Femur (tissue), 1 donor: Measurements from ENCODE around the gene EMC9.

Experiments
- DNase-seq: peaks from one replicate; pipeline ENCODE4 v3.0.0-alpha.2; 2017

Gene EMC9

DNA sequence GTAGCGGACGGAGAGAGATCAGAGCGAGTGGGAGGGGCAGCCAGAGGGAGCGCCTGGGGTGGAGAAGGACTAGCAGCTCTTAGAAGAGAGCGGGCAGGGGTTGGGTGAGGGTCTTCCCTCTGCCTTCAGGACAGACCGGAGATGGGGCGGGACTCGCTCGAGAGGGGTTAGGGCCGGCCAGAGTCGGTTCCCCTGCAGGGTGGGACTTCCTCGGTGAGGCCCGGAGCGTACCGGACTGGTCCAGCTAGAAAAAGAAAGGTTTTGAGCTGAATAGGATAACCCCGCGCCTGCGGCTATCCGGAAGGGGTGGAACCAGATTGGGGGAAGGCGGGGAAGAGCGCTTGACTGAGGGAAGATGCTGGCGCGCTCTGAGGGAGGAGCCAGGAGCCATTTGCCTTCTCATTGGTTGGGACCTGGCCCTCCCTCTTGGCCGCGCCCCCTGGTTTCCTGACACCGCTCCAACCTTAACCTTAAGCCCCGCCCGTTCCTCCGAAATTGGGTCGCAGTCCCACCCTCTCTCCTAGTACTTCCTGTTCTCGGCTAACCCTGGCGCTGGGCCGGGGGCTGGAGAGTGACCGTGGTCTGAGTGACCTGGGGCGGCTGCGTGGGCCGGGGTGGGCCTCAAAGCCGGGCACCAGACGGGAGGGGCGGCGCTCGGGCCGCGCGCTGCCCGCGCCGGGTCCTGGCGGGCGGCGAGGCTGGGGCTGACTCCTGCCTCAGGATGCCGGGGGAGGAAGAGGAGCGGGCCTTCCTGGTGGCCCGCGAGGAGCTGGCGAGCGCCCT is 5.8 kb upstream of the EMC9 start, which contains the start of gene RNF31:
RNF31 (plus strand) TSS at position 521 of the 783 bp plus-strand sequence; CDS start at position 722, 201 bp downstream.
- peak; percentile 99 for DNase-seq

DNA sequence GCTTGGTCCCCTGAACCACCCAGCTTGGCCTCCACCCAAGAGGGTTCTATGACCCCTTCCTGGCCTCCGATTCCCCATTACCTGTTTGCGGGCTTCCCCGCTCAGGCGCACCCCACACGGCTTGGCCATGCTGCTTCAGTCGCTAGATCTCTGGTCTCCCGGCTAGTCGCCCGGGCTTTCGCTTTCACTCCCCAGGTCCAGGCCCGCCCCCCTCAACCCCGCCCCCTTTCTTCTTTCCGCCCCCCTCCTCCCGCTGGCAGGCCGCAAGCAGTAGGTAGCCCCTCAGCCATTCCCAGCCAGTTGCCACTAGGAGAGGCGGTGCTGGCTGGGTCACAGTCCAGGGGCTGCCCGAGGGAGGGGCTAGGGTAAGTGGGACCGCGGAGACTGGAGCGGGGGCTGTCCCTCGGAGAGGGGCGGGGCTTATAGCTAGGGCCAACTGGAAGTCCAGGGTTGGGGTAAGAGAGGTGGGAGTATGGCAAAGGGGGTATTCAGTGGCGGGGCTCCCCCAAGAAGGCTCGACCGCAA is 5.1 kb upstream of the EMC9 start, which contains the start of gene PSME2:
PSME2 (minus strand) TSS at position 158 of the 525 bp plus-strand sequence; CDS start at position 129, 29 bp downstream.
- DNase-seq, result peak; percentile 97

DNA sequence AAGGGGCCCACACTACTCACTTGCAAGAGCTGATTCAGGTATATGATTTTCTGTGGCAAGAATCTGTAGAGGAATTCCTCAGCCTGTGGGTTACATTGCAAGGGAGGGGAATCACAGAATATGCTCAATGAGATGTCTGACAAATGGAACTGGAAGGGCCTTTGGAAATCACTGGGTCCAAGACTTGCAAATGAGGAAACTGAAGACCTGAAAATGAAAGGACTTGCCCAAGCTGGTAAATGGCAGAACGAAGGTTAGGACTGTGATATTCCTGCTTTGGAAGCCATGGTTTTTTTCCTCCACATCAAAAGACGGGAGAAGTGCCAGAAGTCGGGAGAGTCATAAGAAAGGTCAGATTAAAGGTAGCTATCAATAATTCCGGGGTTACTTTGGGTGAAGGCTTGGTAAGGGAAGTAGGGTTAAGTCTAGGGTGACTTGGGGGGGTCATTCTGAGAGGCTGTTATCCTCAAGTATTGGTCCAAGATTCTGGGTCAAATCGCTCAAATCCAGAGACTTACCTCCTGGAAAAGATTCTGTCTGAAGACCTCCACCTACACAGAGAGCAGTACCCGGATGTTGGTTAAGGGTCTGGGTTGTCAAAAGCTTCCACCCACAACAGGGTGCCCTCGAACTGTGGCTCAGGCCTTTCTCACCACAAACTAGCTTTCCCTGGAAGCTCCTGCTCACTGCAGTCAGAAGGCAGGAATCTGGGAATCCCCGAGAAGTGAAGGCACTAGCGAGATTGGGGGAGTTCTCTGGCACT is 4.5 kb upstream of the EMC9 start:
- no peak for DNase-seq

DNA sequence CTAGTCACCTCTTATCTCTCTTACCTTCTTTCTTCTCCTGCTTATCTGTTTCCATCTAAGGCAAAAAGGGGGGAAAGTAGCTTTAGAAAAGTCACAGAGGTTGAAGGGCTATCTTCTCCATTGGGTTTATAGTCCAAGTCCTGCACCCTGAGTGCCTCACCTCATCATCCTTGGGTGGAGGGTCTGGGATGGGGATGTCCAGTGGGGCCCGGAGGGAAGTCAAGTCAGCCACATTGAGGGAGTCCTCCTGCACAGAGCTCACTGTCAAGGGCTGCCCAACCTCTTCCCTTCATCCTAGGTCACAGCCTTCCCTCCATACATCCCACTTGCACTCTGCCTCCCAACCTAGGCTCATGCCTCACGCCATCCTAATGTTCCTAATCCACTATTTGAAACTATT is 3.8 kb upstream of the EMC9 start:
- DNase-seq, result no peak

DNA sequence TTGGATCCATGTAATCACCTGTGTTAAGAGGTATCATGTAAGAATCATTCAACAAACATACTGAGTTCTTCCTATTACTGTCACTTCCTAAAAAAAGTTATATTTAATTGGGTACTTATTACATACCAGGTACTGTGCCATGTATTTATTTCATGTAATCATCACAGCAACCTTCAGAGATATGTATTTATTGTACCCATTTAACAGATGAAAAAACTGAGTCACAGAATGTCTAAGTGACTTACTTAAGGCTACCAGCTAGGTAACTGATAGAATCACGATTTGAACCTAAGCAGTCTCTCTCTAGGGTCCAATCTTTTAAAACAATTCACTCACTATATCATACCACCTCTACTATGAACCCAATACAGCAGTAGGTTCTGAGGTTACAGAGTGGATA is 3.1 kb upstream of the EMC9 start:
- no peak for DNase-seq

DNA sequence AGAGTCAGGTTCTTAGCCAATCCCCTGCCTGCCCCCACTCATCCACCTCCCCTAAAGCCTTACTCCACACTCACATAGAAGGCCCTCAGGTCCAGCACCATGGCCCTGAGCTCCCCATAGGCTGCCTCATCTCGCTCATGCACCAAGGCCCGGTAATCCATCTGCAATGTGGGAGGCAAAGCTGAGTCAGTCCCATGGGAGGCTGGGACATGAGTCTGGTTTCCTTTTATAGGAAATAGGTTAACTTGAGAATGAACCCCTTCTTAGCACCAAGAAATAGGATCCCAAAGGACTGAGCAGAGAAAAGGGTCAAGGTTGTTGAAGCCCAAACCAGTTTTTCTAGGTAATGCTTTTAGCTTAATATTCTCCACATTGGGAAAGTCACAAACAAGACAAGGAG is 2.1 kb upstream of the EMC9 start:
- DNase-seq, result no peak

DNA sequence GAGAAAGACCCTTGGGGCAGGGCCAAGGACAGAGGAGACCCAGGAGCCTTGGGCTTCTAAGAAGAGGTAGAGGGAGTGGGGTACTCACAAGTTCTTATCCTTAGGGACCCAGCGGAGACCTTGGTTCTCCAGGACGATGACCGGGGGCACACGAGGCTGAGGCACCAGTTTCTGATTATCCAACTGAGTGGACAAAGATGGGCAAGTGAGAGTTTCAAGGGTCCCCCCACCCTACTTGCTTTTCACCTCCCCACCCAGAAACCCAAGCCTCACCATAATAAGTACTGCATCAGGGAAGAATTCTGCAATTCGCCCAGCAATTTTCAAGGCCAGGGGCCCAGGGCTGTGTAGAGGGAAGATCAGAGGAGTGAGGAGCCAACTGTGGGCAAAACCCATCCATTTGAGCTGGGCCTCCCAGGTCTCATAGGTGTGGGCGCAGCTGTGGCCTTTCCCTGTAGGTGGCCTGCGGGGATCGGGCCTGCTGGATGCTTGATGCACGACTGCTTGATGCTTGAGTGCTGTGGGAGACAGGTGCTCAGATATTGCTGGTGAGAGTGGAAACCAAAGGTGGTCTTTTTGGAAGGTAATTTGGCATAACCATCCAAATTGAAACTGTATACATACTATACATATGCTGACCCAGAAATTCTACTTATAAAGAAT is 2.0 kb downstream of the EMC9 start:
- DNase-seq, result no peak

DNA sequence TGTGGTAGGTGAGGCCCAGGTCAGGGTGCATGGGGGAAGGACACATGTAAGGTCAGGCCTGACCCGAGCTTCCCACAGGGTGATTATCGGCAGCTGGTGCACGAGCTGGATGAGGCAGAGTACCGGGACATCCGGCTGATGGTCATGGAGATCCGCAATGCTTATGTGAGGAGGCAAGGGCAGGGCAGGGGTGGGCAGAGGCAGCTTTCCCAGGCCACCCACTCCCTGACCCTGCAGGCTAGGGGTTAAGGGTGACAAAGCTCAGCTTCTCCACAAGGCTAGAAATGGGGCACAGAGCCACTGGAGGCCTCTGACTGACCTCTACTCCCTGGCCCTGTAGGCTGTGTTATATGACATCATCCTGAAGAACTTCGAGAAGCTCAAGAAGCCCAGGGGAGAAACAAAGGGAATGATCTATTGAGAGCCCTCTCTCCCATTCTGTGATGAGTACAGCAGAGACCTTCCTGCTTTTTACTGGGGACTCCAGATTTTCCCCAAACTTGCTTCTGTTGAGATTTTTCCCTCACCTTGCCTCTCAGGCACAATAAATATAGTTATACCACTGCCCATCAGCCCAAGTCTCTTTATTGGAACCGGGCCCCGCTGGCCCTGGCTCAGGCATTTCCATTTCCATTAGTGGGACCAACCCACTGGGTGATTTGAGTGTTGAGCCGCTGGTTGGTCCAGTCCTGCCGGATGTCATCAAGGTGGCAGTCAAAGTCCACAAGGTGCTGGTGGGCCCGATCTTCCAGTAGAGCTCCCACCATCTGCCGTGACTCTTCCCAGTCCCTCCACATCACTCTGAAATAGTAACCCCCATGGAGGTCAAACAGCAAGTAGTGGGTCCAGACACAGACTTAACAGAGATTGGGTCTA is 2.8 kb downstream of the EMC9 start:
- no peak for DNase-seq

DNA sequence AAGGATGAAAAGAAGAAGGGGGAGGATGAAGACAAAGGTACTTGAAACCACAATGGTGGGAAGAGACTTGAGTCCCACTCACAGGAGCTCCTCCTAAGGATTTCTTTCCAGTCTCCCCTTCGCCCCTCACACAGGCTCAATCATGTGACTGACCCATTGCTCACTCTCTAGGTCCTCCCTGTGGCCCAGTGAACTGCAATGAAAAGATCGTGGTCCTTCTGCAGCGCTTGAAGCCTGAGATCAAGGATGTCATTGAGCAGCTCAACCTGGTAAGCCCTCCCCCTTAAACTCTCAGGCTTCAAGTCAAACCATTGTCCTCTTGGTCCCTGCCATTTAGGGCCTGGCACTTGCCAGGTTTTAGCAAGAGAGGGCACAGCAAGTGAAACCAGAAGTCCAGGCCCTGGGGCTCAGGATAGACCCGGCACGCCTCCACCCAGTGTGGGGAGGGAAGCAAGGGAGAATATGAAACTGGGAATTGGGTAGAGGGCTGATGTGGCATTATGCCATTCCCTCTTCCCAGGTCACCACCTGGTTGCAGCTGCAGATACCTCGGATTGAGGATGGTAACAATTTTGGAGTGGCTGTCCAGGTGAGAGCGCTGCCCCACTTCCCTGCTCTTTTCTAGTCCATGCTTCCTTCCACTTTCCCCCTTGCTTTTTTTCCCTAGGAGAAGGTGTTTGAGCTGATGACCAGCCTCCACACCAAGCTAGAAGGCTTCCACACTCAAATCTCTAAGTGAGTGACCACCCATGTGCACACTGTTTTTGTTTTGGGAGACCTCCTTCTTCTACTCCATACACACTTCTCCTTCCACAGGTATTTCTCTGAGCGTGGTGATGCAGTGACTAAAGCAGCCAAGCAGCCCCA is 3.6 kb downstream of the EMC9 start:
- no peak for DNase-seq

DNA sequence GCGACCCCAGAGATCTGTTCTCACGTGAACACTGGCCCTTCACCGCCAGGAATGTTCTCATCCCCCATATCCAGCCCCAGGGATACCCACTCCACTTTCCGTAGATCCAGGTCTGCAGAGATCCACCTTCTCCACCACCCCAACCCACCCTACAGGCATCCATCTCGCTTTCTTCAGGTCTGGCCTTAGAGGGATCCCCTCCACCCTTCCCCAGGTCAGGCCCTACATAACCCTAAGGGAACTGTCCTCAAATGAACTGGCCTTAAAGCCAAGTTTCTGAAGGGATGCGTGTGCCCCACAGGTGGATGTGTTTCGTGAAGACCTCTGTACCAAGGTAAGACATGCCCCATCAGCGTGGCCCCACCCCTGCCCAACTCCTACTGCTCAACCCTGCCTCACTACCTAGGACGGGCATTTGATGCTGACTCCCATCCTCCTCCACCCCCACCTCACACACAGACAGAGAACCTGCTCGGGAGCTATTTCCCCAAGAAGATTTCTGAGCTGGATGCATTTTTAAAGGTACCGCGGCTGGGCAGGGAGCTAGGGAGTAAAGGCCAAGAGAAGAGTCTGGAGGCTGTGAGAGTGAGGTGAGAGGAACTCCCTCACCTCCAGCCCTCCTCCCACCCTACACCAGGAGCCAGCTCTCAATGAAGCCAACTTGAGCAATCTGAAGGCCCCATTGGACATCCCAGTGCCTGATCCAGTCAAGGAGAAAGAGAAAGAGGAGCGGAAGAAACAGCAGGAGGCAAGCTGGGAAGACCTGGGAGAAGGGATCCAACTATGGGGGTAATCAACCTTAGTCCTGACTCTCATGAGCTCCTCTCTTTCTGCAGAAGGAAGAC is 4.5 kb downstream of the EMC9 start:
- no peak for DNase-seq

DNA sequence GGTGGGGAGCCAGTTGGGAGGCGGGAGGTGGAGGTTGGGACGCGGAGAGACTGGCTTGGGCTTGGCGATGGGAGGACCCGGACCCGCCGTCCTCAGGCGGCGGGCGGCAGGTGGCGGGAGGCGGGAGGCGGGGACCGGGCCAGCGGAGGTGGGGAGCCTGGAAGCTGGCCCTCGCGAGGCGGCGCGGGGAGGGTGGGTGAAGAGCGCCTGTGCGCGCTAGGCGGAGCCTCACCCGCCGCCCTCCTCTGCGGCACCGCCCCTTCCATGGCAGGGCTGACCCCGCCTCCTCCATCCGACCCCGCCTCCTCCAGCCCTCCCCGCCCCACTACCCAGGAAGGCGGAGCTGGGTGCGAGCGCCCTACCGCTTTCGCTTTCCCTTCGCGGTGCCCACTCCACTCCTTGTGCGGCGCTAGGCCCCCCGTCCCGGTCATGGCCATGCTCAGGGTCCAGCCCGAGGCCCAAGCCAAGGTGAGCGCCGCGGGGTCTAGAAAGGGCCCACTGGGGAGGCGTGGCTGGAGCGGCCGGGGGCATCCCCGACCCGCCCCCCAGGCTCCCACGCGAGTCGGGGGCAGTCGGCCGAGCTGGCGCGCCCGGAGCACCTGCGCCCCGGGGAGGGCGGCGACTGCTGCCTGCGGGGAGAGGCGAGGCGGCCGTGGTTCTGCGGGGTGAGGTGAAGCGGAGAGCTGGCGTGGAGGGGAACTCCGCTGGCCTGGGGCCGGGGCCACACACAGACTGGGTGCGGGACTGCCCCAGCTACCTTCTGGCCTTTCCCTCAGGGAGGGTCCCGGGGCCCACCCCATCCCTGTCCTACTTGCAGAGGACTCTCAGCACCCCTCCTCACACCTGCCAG is 5.3 kb downstream of the EMC9 start, which contains the start of gene PSME1:
PSME1 (plus strand) TSS at position 361 of the 850 bp plus-strand sequence; CDS start at position 430, 69 bp downstream.
- peak; percentile 95 for DNase-seq

DNA sequence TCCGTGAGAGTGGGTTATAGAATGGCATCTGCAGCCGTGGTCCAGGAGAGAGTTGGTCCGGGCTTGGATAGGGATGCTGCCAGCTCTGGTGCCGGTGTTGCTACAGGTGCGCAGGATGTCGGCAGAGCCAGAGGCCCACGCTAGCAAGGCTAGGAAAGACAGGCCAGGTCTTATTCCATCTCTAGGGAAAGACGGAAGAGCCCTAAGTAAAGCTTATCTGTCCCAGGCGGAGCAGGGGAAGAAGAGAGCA is 5.9 kb downstream of the EMC9 start:
- DNase-seq, result no peak

DNA sequence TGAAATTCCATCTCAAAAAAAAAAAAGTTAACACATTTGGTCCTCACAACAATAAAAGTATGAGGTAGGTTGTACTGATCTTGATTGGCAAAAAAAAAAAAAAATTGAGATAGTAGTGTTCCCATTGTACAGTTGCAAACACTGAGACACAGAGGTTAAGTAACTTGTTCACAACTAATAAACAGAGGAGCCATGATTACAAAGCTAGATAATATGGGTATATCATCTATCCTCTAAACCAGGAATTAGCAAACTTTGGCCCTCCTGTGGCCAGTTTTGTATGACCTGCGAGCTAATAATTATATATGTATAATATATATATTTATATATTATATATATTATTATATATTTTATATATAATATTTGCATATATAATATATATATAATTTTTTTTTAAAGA is 7.7 kb downstream of the EMC9 start:
- no peak for DNase-seq

DNA sequence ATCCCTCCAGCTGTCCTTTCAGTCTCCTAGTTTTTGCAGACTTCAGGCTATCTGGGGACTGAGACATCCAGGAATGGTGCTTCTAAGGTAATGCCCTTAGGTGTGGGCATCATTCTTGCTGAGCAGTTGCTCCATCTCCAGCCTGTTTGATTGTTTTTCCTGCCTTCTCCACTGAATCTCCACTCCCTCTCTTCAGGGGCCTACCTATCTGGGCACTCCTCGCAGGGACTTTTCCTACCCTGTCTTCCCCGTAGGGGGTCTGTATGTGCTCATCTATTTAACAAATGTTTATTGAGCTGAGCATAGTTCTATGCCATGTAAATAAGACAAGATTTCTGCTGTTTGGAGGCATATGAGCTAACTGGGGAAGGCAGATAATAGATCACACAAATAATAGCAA is 8.4 kb downstream of the EMC9 start:
- DNase-seq, result no peak

DNA sequence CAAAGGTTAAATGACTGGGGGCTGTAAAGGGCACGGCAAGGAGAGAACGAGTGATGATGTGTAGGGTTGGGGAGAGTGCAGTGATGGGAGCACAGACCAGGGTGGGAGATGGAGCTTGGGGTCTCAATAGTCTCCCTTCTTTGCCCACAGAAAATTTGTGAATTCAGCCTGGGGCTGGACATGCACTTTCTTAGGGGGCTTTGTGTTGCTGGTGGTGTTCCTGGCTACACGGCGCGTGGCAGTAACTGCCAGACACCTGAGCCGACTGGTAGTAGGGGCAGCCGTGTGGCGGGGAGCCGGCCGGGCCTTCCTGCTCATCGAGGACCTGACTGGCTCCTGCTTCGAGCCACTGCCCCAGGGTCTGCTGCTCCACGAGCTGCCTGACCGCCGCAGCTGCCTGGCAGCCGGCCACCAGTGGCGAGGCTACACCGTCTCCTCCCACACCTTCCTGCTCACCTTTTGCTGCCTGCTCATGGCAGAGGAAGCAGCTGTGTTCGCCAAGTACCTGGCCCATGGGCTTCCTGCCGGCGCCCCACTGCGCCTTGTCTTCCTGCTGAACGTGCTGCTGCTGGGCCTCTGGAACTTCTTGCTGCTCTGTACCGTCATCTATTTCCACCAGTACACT is 9.2 kb downstream of the EMC9 start:
- DNase-seq, result no peak

DNA sequence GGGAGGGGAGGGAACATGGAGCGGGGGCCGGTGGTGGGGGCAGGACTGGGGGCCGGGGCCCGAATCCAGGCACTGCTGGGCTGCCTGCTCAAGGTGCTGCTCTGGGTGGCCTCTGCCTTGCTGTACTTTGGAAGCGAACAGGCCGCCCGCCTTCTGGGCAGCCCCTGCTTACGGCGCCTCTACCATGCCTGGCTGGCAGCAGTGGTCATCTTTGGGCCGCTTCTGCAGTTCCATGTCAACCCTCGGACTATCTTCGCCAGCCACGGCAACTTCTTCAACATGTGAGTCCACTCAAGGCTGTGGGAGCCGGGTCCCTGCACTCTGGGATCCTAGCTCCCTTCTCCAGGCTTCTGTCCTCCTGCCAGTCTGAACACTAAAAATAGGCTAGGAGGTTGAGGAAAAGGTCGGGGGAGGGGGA is 9.8 kb downstream of the EMC9 start:
- no peak for DNase-seq

DNA sequence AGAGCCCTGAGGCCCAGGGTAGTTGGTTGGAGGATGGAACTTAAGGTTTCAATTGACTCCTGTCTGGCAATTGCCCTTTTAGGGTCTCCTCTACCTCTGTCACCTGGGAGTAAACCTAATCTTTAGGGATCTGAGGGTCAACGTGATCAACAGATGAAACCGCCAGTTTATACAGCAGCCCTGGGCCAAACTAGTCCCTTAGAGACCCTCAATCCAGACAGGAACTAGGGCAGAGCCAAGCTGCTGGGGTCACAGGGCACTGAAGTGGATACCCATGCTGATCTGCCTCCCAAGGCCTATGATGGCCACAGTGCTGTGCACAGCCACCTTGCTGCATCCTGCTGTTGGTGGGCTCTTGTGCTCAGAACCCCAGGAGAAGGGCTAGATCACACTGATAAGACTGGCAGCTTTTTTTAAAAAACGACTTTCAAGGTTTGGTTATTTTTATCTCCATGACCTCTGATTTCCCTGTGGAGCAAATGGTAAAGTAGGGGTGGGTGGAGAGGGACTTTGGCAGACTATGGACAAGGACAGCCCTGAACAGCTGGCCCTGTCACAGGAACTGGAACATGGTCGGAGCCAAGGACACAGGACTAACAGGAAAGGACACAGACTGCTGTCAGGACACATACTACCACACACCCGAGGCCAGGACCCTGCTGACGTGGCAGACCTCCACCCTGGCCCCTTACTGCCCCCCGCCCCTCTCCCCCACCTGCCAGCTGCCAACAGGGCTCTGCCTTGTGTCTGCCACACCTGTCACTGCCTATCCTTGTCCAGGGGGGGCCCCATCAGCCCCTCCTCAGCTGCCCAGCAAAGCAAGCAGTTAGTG is 10.5 kb downstream of the EMC9 start:
- DNase-seq, result peak; percentile 85

DNA sequence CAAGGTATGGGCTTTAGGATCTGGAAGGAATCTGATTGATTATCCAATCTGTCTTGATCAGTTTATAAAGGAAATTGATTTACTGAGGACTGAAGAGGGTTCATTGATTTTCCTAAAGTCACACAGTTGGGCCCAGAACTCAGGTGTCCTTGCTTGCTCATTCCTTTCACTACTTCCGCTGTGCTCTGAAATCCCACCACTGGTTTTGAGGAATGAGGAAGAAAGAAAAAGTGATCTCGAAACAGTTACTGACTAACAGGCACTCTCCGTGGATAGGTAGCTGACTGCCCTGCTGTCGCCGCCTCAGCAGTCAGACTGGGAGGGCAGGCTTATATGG is 11.0 kb downstream of the EMC9 start, which contains the start of gene FITM1:
FITM1 (plus strand) TSS at position 280 of the 337 bp plus-strand sequence. CDS start 905 bp downstream, outside the sequence.
- DNase-seq, result no peak
